Central memory CD4-positive, alpha-beta T cell (primary cell): ENCODE results near the gene PEX16.
A peak's percentile ranks its signal among the peaks of the same experiment; 100 is the strongest.

Source experiments
- DNase-seq: peaks from one replicate; pipeline ENCODE4 v3.0.0; 2022

PEX16 gene

GRCh38 chr11:45876401-45876800 lies 41.3 kb downstream of the PEX16 start:
- no peak for DNase-seq

DNA sequence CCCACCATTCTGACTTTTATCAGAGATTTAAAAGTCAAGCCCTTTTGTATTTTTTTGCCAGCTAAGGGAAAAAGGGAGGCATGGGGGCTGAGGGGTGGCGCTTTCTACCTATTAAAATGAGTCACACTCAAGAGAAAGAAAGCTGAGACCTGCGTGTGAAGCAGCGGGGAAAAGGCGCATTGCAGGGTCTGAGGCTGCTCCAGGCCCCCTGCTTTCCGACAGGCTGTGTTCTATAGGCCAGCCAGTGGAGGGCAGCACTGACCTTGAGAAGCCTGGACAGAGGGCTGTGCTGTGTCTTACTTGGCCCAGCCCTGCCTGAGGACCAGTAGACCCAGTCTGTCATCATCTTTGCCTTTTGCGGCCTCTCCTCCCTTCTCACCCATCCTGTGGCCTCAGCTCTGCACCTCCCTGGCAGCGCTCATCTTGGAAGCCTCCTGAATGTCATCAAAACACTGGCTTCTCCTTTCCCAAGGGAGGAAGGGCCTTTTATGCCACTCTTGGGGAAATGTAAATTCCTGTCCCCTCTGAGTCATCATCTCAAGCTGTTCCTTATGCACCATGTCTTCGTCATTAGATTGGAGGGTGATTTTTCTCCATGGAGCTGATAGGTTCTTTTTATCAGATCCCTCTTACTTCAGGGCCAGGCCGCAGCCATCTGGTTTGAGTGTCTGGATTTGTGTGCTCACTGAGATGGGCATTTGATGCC lies 44.9 kb downstream of the PEX16 start:
- DNase-seq, result peak; percentile 10

- no peak for DNase-seq
Measured at GRCh38 chr11:45871638-45872037, 46.0 kb downstream of the PEX16 start.

DNA sequence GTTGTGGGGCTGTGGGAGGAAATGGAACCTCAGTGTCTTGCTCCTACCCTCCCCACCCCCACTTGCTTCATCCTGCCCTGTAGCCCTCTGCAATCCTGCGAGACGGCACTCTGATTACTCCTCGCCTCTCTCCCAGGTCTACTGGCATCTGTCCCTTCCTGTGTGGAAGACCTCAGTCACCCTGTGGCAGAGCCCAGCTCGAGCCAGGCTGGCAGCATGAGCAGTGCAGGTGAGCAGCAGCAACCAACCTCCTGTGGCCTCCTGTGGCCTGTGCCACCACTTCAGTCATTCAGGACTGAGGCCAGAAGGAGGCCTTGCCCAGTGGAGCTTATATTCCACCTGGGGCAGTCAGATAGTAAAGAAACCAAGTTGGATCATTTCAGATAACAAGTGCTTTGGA lies 47.0 kb downstream of the PEX16 start:
- no peak for DNase-seq

GRCh38 chr11:45869551-45869950 lies 48.1 kb downstream of the PEX16 start:
- no peak for DNase-seq

DNA sequence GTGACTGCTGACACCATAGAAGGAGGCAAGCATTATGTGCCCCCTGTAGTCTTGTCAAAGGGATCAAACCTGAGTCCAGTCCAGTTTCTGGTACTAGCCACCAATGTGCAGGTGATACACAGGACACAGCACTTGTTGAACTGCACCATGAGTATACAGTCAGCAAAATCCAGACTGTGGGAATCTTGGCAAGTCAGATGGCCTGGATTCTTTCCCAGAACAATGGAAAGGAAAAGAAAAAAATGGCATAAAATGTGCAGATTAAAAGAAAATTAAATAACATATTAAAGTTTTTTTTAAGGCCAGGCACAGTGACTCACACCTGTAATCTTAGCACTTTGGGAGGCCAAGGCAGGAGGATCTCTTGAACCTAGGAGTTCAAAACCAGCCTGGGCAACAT lies 53.6 kb downstream of the PEX16 start:
- no peak for DNase-seq

DNA sequence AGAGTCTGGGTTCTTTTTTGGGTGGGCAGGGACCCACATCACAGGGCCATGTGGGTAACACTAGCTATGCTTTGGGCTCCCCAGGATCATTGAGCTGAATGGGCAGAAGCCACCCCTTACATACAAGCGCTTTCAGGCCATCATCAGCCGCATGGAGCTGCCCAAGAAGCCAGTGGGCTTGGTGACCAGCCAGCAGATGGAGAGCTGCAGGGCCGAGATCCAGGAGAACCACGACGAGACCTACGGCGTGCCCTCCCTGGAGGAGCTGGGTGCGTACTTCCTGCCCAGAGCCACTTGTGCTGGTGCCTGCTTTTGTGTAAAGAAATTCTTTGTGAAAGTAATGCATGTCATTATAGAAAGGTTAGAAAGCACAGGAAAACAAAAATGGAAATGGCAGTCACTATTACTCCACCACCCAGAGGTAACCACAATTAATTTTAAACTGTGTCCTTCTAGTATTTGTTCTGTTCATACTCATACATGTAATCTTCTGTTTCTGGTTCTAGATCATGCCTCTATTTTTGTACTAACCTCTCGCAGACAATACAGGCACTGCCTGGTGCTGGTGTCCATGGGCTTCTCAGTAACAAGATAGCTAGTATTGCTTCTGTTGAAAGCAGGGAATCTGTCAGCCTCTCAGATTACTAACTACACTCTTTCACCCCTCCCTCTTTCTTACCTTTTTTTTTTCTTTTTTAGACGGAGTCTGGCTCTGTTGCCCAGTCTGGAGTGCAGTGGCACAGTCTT lies 56.7 kb downstream of the PEX16 start:
- no peak for DNase-seq

- DNase-seq, result no peak
Measured at GRCh38 chr11:45860348-45860747, 57.3 kb downstream of the PEX16 start.
